ENCODE measurements around the gene PUSL1. TPM values are rescaled to one million over a fixed set of nuclear protein-coding genes. Genes with fewer than 3 reads are reported as not detected.

The PUSL1 gene
- polyA plus RNA-seq, 1 donor (not counting 4 experiments of a cell fraction or from before 2014, with no cell fraction given) = 11.4 TPM

DNA sequence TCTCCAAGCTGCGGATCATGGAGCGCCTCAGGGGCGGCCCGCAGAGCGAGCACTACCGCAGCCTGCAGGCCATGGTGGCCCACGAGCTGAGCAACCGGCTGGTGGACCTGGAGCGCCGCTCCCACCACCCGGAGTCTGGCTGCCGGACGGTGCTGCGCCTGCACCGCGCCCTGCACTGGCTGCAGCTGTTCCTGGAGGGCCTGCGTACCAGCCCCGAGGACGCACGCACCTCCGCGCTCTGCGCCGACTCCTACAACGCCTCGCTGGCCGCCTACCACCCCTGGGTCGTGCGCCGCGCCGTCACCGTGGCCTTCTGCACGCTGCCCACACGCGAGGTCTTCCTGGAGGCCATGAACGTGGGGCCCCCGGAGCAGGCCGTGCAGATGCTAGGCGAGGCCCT, 18.9 kb downstream of the PUSL1 start:
- H3K27me3 ChIP-seq (ENCODE audit: control insufficient read depth, extremely low read depth, insufficient read depth, low read length) = peaks cover 8% of the 10 kb centered on the region
- dilution Hi-C loops (cut with MboI; ENCODE audit: extremely low pct_ligation_motif_present, low sequenced_read_pairs) = no loop called here

DNA sequence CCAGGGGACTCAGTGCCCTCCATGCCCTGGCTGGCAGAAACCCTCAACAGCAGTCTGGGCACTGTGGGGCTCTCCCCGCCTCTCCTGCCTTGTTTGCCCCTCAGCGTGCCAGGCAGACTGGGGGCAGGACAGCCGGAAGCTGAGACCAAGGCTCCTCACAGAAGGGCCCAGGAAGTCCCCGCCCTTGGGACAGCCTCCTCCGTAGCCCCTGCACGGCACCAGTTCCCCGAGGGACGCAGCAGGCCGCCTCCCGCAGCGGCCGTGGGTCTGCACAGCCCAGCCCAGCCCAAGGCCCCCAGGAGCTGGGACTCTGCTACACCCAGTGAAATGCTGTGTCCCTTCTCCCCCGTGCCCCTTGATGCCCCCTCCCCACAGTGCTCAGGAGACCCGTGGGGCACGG, 19.9 kb downstream of the PUSL1 start:
- no peak overlapping the region for H3K27ac ChIP-seq (ENCODE audit: control insufficient read depth, insufficient read depth, low read length)
- H3K27me3 ChIP-seq (ENCODE audit: control insufficient read depth, extremely low read depth, insufficient read depth, low read length) = peaks cover 11% of the 10 kb centered on the region
- peaks cover 34% of the 10 kb centered on the region for H3K4me1 ChIP-seq (ENCODE audit: control insufficient read depth, extremely low read depth, insufficient read depth, low read length)
- H3K36me3 ChIP-seq (ENCODE audit: control insufficient read depth in 2 of 2, extremely low read depth in 1 of 2, insufficient read depth in 2 of 2, low read length in 2 of 2) = peaks cover 3 to 11% of the 10 kb centered on the region in 2 experiments
- dilution Hi-C loops (cut with MboI; ENCODE audit: extremely low pct_ligation_motif_present, low sequenced_read_pairs) = no loop called here
- no peak overlapping the region for H3K4me2 ChIP-seq (ENCODE audit: control insufficient read depth, extremely low read depth, insufficient read depth, low read depth, low read length)
- H3K9me1 ChIP-seq (ENCODE audit: control insufficient read depth, extremely low read depth, insufficient read depth, low read length) = no peaks in the 10 kb centered on the region
- TF ChIP-seq CTCF (optimal IDR thresholded peaks at IDR 0.05 in 1 of 3, IDR thresholded peaks at IDR 0.05 in 1 of 3, conservative IDR thresholded peaks at IDR 0.05 in 1 of 3; ENCODE audit: extremely low read depth in 1 of 3, insufficient read depth in 2 of 3, low read length in 3 of 3) (no peak), EZH2 (IDR thresholded peaks at IDR 0.05; ENCODE audit: low read length) (no peak)
- H3K4me3 ChIP-seq (ENCODE audit: control insufficient read depth in 2 of 3, extremely low read depth in 1 of 3, insufficient read depth in 2 of 3, low read depth in 1 of 3, low read length in 3 of 3) = no peak overlapping the region
- H3K9me3 ChIP-seq (ENCODE audit: control insufficient read depth, low read depth, low read length) = peaks cover 4% of the 10 kb centered on the region
- peaks cover 36% of the 10 kb centered on the region for H3K79me2 ChIP-seq (ENCODE audit: control insufficient read depth, insufficient read depth, low read length)
- DNase-seq (ENCODE audit: low read depth, low spot score) (no peak), FAIRE-seq (no peak)
- no peak overlapping the region for H2AFZ ChIP-seq (ENCODE audit: control insufficient read depth, low read length)
- H3K9ac ChIP-seq (ENCODE audit: control insufficient read depth, extremely low read depth, insufficient read depth, low read length) = no peak overlapping the region
- peaks cover 10% of the 10 kb centered on the region for H4K20me1 ChIP-seq (ENCODE audit: control insufficient read depth, extremely low read depth, insufficient read depth, low read length)

More for the DNA sequence above, 18.9 kb downstream of the PUSL1 start:
- peaks cover 9 to 12% of the 10 kb centered on the region in 2 experiments for H3K36me3 ChIP-seq (ENCODE audit: control insufficient read depth in 2 of 2, extremely low read depth in 1 of 2, insufficient read depth in 2 of 2, low read length in 2 of 2)
- peaks cover 44% of the 10 kb centered on the region for H3K79me2 ChIP-seq (ENCODE audit: control insufficient read depth, insufficient read depth, low read length)
- H4K20me1 ChIP-seq (ENCODE audit: control insufficient read depth, extremely low read depth, insufficient read depth, low read length) = peaks cover 3% of the 10 kb centered on the region
- TF ChIP-seq EZH2 (IDR thresholded peaks at IDR 0.05; ENCODE audit: low read length) = no peak
- no peak for TF ChIP-seq CTCF (optimal IDR thresholded peaks at IDR 0.05 in 1 of 3, IDR thresholded peaks at IDR 0.05 in 1 of 3, conservative IDR thresholded peaks at IDR 0.05 in 1 of 3; ENCODE audit: extremely low read depth in 1 of 3, insufficient read depth in 2 of 3, low read length in 3 of 3)
- no peaks in the 10 kb centered on the region for H3K9me1 ChIP-seq (ENCODE audit: control insufficient read depth, extremely low read depth, insufficient read depth, low read length)
- FAIRE-seq (no peak), DNase-seq (ENCODE audit: low read depth, low spot score) (no peak)
- no peak overlapping the region for H3K9ac ChIP-seq (ENCODE audit: control insufficient read depth, extremely low read depth, insufficient read depth, low read length)
- no peak overlapping the region for H3K27ac ChIP-seq (ENCODE audit: control insufficient read depth, insufficient read depth, low read length)
- no peak overlapping the region for H2AFZ ChIP-seq (ENCODE audit: control insufficient read depth, low read length)
- no peak overlapping the region for H3K4me2 ChIP-seq (ENCODE audit: control insufficient read depth, extremely low read depth, insufficient read depth, low read depth, low read length)
- H3K9me3 ChIP-seq (ENCODE audit: control insufficient read depth, low read depth, low read length) = peaks cover 4% of the 10 kb centered on the region
- peaks cover 29% of the 10 kb centered on the region for H3K4me1 ChIP-seq (ENCODE audit: control insufficient read depth, extremely low read depth, insufficient read depth, low read length)
- no peak overlapping the region for H3K4me3 ChIP-seq (ENCODE audit: control insufficient read depth in 2 of 3, extremely low read depth in 1 of 3, insufficient read depth in 2 of 3, low read depth in 1 of 3, low read length in 3 of 3)

Data from keratinocyte (primary cell).